Neuronal stem cell (in vitro differentiated cells): Measurements from ENCODE around the gene ADGRG3.

Experiments
- DNase-seq: peaks from one replicate; pipeline ENCODE4 v3.0.0-alpha.2; 2013; ENCODE audit warnings: low spot score
- H2AFZ ChIP-seq: one replicate; pipeline ENCODE4 v1.6.1; 2013; ENCODE audit warnings: mild to moderate bottlenecking, low read length, inconsistent platforms
- H2AK5ac ChIP-seq: 2 replicates; pipeline ENCODE4 v1.6.1; 2013; ENCODE audit warnings: low read depth, mild to moderate bottlenecking, inconsistent platforms, low read length, moderate library complexity, mixed read lengths
- H2BK120ac ChIP-seq: 2 replicates; pipeline ENCODE4 v1.6.1; 2013; ENCODE audit warnings: low read depth, mild to moderate bottlenecking, inconsistent platforms, low read length, moderate library complexity, mixed read lengths
- H2BK12ac ChIP-seq: one replicate; pipeline ENCODE4 v1.6.1; 2013; ENCODE audit warnings: low read length, inconsistent platforms
- H2BK15ac ChIP-seq: 2 replicates; pipeline ENCODE4 v1.6.1; 2013; ENCODE audit warnings: mild to moderate bottlenecking, low read length, inconsistent platforms, mixed read lengths
- H2BK5ac ChIP-seq: one replicate; pipeline ENCODE4 v1.6.1; 2013; ENCODE audit warnings: inconsistent platforms, mild to moderate bottlenecking, low read length, moderate library complexity
- H3K14ac ChIP-seq: one replicate; pipeline ENCODE4 v1.6.1; 2013; ENCODE audit warnings: low read length, inconsistent platforms
- H3K18ac ChIP-seq: 2 replicates; pipeline ENCODE4 v1.6.1; 2013; ENCODE audit warnings: low read length, inconsistent platforms
- H3K23ac ChIP-seq: 2 replicates; pipeline ENCODE4 v1.6.1; 2013; ENCODE audit warnings: low read depth, mild to moderate bottlenecking, mixed read lengths, low read length, inconsistent platforms; ENCODE audit not compliant: poor library complexity
- H3K27ac ChIP-seq: replicated peaks from 3 replicates; pipeline ENCODE4 v1.5.1; 2013; ENCODE audit warnings: low read length, inconsistent platforms
- H3K27me3 ChIP-seq, 3 experiments: 2 replicates each; pipeline ENCODE4 v1.6.1; 2013; ENCODE audit warnings: low read length in 3 of 3, mild to moderate bottlenecking in 2 of 3, inconsistent platforms in 1 of 3, low read depth in 1 of 3, mixed read lengths in 1 of 3, moderate library complexity in 1 of 3; ENCODE audit not compliant: control insufficient read depth in 3 of 3, insufficient read depth in 3 of 3
- H3K36me3 ChIP-seq, 2 donors: replicated peaks in 1 of 2; 2 replicates each; pipeline ENCODE4 v1.6.1; 2013; ENCODE audit warnings: low read length in 2 of 2; ENCODE audit not compliant: control insufficient read depth in 2 of 2, insufficient read depth in 2 of 2
- H3K4ac ChIP-seq: 2 replicates; pipeline ENCODE4 v1.6.1; 2013; ENCODE audit warnings: inconsistent platforms, mild to moderate bottlenecking, low read length, moderate library complexity
- H3K4me1 ChIP-seq, 2 donors: 1 replicate in 1 of 2; 2 replicates in 1 of 2; pipeline ENCODE4 v1.6.1; 2013; ENCODE audit warnings: low read length in 2 of 2, low read depth in 1 of 2; ENCODE audit not compliant: control insufficient read depth in 2 of 2, insufficient read depth in 1 of 2
- H3K4me2 ChIP-seq: one replicate; pipeline ENCODE4 v1.6.1; 2013; ENCODE audit warnings: mild to moderate bottlenecking, low read length, inconsistent platforms; ENCODE audit not compliant: insufficient read depth, poor library complexity, severe bottlenecking
- H3K4me3 ChIP-seq, 2 donors: 2 replicates each; pipeline ENCODE4 v1.5.1; 2013; ENCODE audit warnings: low read length in 2 of 2, mild to moderate bottlenecking in 2 of 2, inconsistent platforms in 1 of 2, moderate library complexity in 1 of 2
- H3K79me1 ChIP-seq: one replicate; pipeline ENCODE4 v1.6.1; 2013; ENCODE audit warnings: low read depth, mild to moderate bottlenecking, inconsistent platforms, low read length, moderate library complexity
- H3K9ac ChIP-seq: one replicate; pipeline ENCODE4 v1.6.1; 2013; ENCODE audit warnings: mild to moderate bottlenecking, low read depth, low read length, inconsistent platforms; ENCODE audit not compliant: poor library complexity
- H3K9me3 ChIP-seq, 2 donors: replicated peaks in 1 of 2; 2 replicates each; pipeline versions ENCODE3 to v1.6.1; 2013; ENCODE audit warnings: low read length in 2 of 2, mild to moderate bottlenecking in 2 of 2, inconsistent platforms in 1 of 2, low read depth in 1 of 2, mixed read lengths in 1 of 2, moderate library complexity in 1 of 2; ENCODE audit not compliant: control insufficient read depth in 2 of 2, insufficient read depth in 1 of 2
- H4K8ac ChIP-seq: one replicate; pipeline ENCODE4 v1.6.1; 2013; ENCODE audit warnings: low read depth, mild to moderate bottlenecking, inconsistent platforms, low read length, moderate library complexity
- H4K91ac ChIP-seq: one replicate; pipeline ENCODE4 v1.6.1; 2013; ENCODE audit warnings: low read length, low read depth, mild to moderate bottlenecking, inconsistent platforms; ENCODE audit not compliant: poor library complexity
- WGBS, 2 donors: extraction: QIAGEN DNeasy Blood & Tissue Kit; methylation state at CpG; one replicate each; pipeline ENCODE4 v1.1.7; 2013; ENCODE audit warnings: missing lambda C conversion rate in 2 of 2, mixed read lengths in 1 of 2; ENCODE audit not compliant: insufficient read length in 2 of 2, insufficient replicate concordance in 1 of 2; ENCODE audit errors: extremely low coverage in 2 of 2; 5-methylcytosine and 5-hydroxymethylcytosine counted together

ADGRG3 gene

GRCh38 chr16:57628783-57629293 lies 39.3 kb upstream of the ADGRG3 start:
- Histone ChIP-seq H3K27me3 (no peaks in the 10 kb centered on the region), H3K4ac (peak overlapping the region; percentile 1), H4K91ac (peak overlapping the region; percentile 20), H3K4me2 (peak overlapping the region; percentile 53), H3K23ac (peak overlapping the region; percentile 94), H3K36me3 (no peaks in the 10 kb centered on the region), H3K4me3 (peak overlapping the region; percentile 1 to 34), H3K27ac (no peak overlapping the region), H2AFZ (peak overlapping the region; percentile 83), H2BK5ac (no peak overlapping the region), H2AK5ac (peak overlapping the region; percentile 91), H4K8ac (peak overlapping the region; percentile 83), H3K14ac (peak overlapping the region; percentile 3), H3K4me1 (peaks cover 34 to 39% of the 10 kb centered on the region in 2 donors), H3K9me3 (no peaks in the 10 kb centered on the region), H2BK12ac (peak overlapping the region; percentile 48), H3K9ac (peak overlapping the region; percentile 71), H3K18ac (peak overlapping the region; percentile 85), H3K79me1 (no peaks in the 10 kb centered on the region), H2BK120ac (no peak overlapping the region), H2BK15ac (peak overlapping the region; percentile 76)
- WGBS, 2 donors = 100% methylated on average over 2 to 3 of the region's 7 CpGs
- DNase-seq = no peak

GRCh38 chr16:57629516-57630406 lies 38.3 kb upstream of the ADGRG3 start:
- no peak overlapping the region for H3K14ac ChIP-seq
- no peaks in the 10 kb centered on the region for H3K9me3 ChIP-seq
- peak overlapping the region; percentile 4 for H4K91ac ChIP-seq
- H3K27ac ChIP-seq = no peak overlapping the region
- no peak overlapping the region for H3K4me2 ChIP-seq
- H3K4me1 ChIP-seq = peaks cover 32 to 33% of the 10 kb centered on the region in 2 donors
- H2BK12ac ChIP-seq = peak overlapping the region; percentile 65
- no peak overlapping the region for H4K8ac ChIP-seq
- H3K4me3 ChIP-seq = no peak overlapping the region
- peak overlapping the region; percentile 1 for H3K9ac ChIP-seq
- no peak overlapping the region for H2AFZ ChIP-seq
- peak overlapping the region; percentile 91 for H2AK5ac ChIP-seq
- no peak for DNase-seq
- H3K27me3 ChIP-seq = no peaks in the 10 kb centered on the region
- H3K79me1 ChIP-seq = no peaks in the 10 kb centered on the region
- H3K23ac ChIP-seq = peak overlapping the region; percentile 23
- H3K4ac ChIP-seq = no peak overlapping the region
- H3K36me3 ChIP-seq = no peaks in the 10 kb centered on the region
- H2BK120ac ChIP-seq = no peak overlapping the region
- H2BK5ac ChIP-seq = peak overlapping the region; percentile 59
- H2BK15ac ChIP-seq = peak overlapping the region; percentile 76
- WGBS, 2 donors = no CpG with 5 or more reads among the region's 22 CpGs
- H3K18ac ChIP-seq = peak overlapping the region; percentile 89

- Histone ChIP-seq H3K4me1 (peaks cover 27 to 35% of the 10 kb centered on the region in 2 donors), H3K18ac (peak overlapping the region; percentile 89), H3K27me3 (no peaks in the 10 kb centered on the region), H3K27ac (no peak overlapping the region), H2BK15ac (peak overlapping the region; percentile 76), H3K79me1 (no peaks in the 10 kb centered on the region), H2AK5ac (peak overlapping the region; percentile 91), H3K4ac (no peak overlapping the region), H2BK5ac (peak overlapping the region; percentile 59), H3K14ac (no peak overlapping the region), H2AFZ (no peak overlapping the region), H4K8ac (no peak overlapping the region), H3K4me3 (no peak overlapping the region), H3K23ac (peak overlapping the region; percentile 71), H2BK12ac (peak overlapping the region; percentile 93), H3K9me3 (no peaks in the 10 kb centered on the region), H3K36me3 (no peaks in the 10 kb centered on the region), H4K91ac (peak overlapping the region; percentile 4), H3K4me2 (no peak overlapping the region), H2BK120ac (no peak overlapping the region), H3K9ac (no peak overlapping the region)
- DNase-seq = no peak
- no CpG with 5 or more reads among the region's 10 CpGs for WGBS, 2 donors
Measured at GRCh38 chr16:57630407-57630797, 37.7 kb upstream of the ADGRG3 start.
